HG02623 (cell line): Measurements from ENCODE around the gene ST6GALNAC4.
A peak's percentile ranks its signal among the peaks of the same experiment; 100 is the strongest.

Experiments
- ATAC-seq: cut with Tn5 transposase; IDR thresholded peaks from one replicate; pipeline ENCODE4 v1.9.1; 2021; ENCODE audit warnings: moderate library complexity; ENCODE audit not compliant: unreplicated experiment

The ST6GALNAC4 gene

GRCh38 chr9:127931092-127931881 is 14.4 kb upstream of the ST6GALNAC4 start:
- ATAC-seq, result no peak

GRCh38 chr9:127930231-127931091 is 13.6 kb upstream of the ST6GALNAC4 start, which contains the start of gene PIP5KL1:
PIP5KL1 (minus strand) TSS chr9:127930777; CDS start chr9:127930752, 25 bp downstream.
- ATAC-seq, result peak; percentile 80

- ATAC-seq, result no peak
Measured at GRCh38 chr9:127929625-127929979, 12.8 kb upstream of the ST6GALNAC4 start.

- ATAC-seq, result no peak
Measured at GRCh38 chr9:127928676-127929624, 12.1 kb upstream of the ST6GALNAC4 start.

- no peak for ATAC-seq
Measured at GRCh38 chr9:127927988-127928675, 11.3 kb upstream of the ST6GALNAC4 start.

- ATAC-seq, result no peak
Measured at GRCh38 chr9:127927201-127927987, 10.6 kb upstream of the ST6GALNAC4 start.

- ATAC-seq, result no peak
Measured at GRCh38 chr9:127926906-127927200, 10.0 kb upstream of the ST6GALNAC4 start.

GRCh38 chr9:127925959-127926905 is 9.4 kb upstream of the ST6GALNAC4 start:
- no peak for ATAC-seq

GRCh38 chr9:127924736-127925444 is 8.0 kb upstream of the ST6GALNAC4 start:
- ATAC-seq, result no peak

GRCh38 chr9:127923771-127924170 is 6.9 kb upstream of the ST6GALNAC4 start:
- ATAC-seq, result no peak

- ATAC-seq, result no peak
Measured at GRCh38 chr9:127923046-127923445, 6.2 kb upstream of the ST6GALNAC4 start.

- no peak for ATAC-seq
Measured at GRCh38 chr9:127921557-127922120, 4.8 kb upstream of the ST6GALNAC4 start.

- ATAC-seq, result no peak
Measured at GRCh38 chr9:127920794-127921193, 4.0 kb upstream of the ST6GALNAC4 start.

- ATAC-seq, result no peak
Measured at GRCh38 chr9:127919253-127919815, 2.5 kb upstream of the ST6GALNAC4 start.

GRCh38 chr9:127918183-127919107 is 1.6 kb upstream of the ST6GALNAC4 start:
- no peak for ATAC-seq

GRCh38 chr9:127917603-127918002 is 762 bp upstream of the ST6GALNAC4 start:
- ATAC-seq, result no peak
